Activated T-helper 1 cell treated with Interleukin-2 at 50 U/mL for 16 hours (primary cell): ENCODE measurements around the gene TCP11X2.
"Not testable (repeated sequence)": the region's sequence is repeated elsewhere in the genome, so short reads cannot be mapped to it uniquely, and the experiment has no call there.

Experiments used
- DNase-seq: peaks from one replicate; pipeline ENCODE4 v3.0.0-alpha.2; 2020; ENCODE audit warnings: low read depth

The TCP11X2 gene

DNA sequence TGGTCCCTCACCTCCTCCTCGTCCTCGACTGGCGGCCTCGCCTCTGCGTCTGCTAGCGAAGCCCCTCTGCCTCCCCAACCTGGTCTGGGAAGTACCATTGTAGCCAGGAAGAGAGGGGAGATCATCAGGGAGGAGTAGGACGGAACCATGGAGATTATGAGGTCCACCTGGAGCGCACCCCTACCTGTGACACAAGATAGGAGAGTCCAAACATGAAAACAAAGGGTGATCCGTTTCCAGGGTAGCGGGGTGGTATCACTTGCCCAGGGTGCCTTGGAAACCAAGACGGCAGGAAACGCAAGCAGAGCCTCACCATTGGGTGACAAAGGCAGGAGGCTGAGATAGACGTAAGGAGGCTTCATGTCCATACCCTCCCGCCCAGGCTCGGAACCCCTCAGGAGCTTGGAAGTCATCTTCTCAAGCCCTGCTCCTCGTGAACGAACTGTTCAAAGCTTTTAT, at the start of gene TCP11X2:
Gene TCP11X2 (minus strand): TSS at position 51 of the 459 bp plus-strand sequence.
- not testable (repeated sequence) for DNase-seq

DNA sequence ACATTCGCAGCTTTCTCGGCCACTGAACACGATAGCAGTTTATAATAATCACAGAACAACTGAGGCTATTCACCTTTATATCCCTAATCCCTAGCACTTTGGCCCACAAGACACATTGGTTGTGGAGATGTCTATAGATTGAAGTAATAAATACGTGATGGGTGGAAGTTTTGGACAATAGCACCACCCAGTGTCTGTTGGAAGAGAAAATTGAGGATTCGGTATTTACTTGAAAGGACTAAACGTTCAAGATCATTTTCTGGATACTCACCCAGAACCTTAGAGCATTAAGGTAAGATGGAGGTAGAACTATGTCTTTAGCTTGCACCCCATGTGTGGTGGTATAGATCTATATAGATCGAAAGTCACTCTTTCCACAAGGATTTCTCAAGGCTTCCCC, 45.7 kb upstream of the TCP11X2 start:
- no peak for DNase-seq

DNA sequence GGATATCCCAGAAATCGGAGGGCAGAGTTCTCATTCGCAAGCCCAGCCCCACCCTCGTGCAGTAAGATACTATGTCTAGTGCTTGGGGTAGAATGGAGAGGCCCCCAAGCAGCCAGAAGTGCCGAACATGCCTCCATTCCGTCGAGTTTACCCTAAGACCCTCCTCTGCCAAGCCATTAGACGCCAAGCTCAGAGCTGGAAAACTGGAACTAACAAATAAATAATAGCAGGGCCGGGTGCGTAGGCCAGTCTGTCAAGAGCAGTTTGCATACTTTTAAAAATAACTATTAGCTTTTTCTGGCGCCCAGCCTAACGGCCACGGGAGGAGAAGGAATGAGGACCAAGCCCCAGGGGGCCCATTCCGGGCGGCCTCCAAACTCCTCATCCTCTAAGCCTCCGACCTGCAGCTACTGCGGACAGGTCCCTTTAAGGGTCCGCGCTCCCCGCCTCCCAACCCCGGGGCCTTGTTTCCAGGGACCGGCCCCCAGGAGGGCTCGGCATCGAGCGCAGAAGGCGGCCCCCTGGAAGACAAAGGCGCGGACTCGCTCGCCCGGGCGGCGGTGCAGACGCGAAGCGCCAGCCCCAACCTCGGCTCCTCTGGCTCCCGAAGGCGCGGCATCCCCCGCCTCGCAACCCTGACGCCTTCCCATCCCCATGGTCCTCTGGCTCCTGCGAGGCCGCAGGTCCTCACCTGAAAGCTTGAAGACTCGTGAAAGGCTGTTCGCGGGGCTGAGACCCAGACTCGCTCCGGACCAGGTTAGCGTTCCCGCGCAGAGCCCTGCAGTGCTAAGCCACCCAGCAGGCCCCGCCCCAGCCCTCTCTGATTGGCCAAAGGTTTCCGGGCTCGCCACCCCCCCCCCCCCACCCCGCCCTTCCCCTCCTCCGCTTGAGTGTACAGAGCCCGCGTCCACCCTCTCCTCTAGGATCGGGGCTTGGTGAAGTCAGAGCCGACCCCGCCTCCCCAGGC, 44.6 kb upstream of the TCP11X2 start, which contains the start of gene TMSB15A:
Gene TMSB15A (minus strand): TSS at position 765 of the 967 bp plus-strand sequence.
- peak; percentile 14 for DNase-seq

DNA sequence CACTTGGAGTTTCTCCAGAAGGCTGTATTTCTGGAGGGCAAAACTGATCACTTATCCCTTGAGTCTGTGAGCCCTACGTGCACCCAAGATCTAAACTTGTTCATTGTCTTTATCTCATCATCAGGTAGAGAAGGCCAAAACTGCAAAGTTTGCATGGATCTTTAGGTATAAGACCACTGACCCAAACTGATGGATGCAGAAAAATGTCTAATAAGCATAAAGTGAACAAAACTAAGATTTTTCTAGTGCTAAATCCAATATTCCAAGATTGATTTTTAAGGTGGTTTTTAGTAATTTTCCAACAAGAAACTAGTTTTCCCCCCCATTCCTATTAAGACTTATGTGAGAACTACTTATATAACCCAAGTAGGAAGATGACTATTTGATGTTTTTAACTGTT, 42.9 kb upstream of the TCP11X2 start:
- no peak for DNase-seq

DNA sequence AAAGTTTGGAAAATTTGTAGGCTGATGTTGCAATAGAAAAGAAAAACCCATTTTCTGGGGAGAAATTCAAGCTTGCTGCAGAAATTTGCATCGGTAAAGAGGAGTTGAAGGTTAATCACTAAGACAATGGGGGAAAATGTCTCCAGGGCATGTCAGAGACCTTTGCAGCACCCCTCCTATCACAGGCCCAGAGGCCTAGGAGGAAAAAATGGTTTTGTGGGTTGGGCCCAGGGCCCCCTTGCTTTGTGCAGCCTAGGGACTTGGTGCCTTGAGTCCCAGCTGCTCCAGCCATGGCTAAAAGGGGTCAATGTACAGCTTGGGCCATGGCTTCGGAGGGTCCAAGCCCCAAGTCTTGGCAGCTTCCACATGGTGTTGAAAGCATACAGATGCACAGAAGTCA, 27.1 kb upstream of the TCP11X2 start:
- no peak for DNase-seq

DNA sequence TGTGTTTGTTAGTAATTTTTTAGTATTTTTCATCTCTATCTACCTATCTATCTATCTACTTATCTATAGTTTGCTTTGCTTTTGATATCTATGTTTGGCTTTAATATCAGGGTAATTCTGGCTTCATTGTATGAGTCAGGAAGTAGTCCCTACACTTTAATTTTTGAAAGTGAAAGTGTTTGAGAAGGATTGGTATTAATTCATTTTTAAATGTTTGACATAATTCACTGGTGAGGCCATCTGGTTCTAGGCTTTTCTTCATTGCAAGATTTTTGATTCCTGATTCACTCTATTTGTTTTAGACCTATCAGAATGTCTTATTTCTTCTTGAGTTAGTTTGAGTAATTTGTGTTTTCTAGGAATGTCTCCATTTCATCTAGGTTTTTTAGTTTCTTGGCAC, 20.2 kb upstream of the TCP11X2 start:
- DNase-seq: no peak

DNA sequence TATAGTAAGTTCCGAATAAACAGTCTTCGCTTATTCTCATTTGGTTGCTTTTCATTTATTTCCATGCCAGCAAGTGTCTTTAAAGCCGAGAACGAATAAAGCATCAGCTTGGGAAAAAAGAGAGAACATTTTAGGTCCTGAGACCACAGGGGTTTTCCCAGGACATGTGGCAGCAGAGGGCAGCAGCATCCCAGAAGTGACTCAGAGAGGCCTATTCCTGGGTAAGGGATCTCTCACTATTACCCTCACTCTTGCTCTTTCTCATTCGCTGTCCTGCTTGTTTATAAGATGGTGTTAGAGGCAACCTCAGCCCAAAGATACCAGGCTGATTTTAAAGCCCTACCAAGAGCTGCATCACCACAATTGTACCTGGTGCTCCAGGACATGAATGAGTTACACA, 7.2 kb upstream of the TCP11X2 start:
- DNase-seq: not testable (repeated sequence)

DNA sequence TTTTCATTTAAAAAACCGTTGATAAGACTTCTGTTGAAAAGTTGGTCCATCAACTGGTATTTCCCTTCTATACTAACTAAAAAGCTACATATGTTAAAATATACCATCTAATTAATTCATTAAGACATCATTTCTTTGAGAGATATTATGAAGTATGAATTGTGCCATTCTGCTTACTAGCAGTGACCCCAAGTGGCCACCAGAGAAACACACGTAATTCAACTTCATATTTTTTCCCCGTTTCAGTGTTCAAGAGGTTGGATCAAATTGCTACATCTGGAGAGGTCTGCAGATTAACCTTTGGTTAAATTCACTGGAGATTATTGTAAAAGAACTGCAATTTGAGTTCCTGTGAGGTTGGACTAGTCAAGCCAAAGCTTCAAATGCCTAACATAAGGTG, 1.4 kb downstream of the TCP11X2 start:
- not testable (repeated sequence) for DNase-seq

DNA sequence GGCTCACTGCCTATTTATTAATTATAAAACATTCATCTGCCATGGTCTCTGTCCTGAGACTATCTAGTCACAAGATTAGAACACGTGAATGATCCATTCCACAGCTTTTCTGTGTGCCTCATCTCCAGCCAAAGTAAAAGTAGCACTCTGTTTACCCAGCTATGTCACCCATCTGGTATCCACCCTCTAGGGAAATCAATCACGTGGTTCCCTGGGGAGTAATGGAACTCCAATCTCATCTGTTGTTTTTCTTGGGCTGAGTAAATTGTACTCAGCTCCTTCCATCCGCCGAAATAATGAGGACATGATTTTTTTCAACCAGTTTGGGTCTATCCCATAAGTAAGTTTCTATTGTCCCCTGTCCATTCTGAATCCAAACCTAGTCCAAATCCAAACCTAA, 13.0 kb downstream of the TCP11X2 start:
- DNase-seq: not testable (repeated sequence)

DNA sequence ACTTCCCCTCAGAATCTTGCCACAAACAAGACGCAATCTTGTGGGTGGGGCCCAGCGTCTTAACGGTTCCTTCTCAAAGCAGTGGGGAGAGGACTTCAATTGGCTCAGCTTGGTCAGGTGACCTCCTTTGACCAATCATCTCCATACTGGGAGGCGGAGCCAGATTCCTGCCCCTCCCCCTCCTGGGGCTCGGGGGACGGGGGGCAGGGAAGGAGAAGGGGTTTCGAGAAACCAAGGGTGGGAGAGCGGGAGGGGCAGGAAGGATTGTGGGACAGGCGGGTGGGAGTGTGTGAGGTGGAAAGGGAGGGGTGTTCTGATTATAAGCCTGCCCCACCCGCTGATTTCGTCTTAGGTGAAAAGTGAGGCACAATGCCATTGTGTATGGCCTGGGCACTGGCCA, 31.7 kb downstream of the TCP11X2 start, which contains the start of gene NXF2B:
Gene NXF2B (minus strand): TSS at position 101 of the 400 bp plus-strand sequence. CDS start 59,972 bp downstream, outside the sequence.
- not testable (repeated sequence) for DNase-seq

DNA sequence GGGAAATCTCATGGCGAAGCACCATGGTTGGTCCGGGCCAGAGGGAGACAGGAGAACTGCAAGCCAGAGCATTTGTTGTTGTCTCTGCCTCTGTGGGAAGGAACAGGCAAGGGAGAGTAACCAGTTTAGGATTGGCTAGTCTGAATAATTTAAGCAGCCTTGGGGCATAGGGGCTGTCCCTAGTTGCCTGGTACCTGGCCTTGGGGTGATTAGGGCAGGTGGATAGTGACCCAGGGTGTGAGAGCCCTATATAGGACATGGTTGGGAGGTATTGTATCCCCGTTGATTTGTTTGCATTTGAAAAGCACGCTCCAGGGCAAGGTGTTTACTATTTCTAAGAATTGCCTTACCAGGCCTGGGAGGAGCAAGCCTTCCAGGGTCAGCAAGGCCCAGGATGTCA, 57.1 kb downstream of the TCP11X2 start:
- DNase-seq: not testable (repeated sequence)
